Spinal cord (tissue), 10 donors: ENCODE measurements around the gene PDE6A. TPM values are rescaled to one million over a fixed set of nuclear protein-coding genes. Genes with fewer than 3 reads are reported as not detected.

Source experiments
- DNase-seq, 6 donors: peaks; one replicate each; pipeline versions ENCODE4 v3.0.0 to v3.0.0-alpha.2; 2013 to 2015; ENCODE audit warnings: low spot score in 6 of 6, low read depth in 4 of 6
- H3K27ac ChIP-seq: one replicate; pipeline ENCODE4 v1.5.1; 2013; ENCODE audit warnings: low read depth, low read length, control low read depth
- H3K27me3 ChIP-seq: one replicate; pipeline ENCODE4 v1.6.1; 2013; ENCODE audit warnings: low read length; ENCODE audit not compliant: control insufficient read depth, insufficient read depth
- H3K36me3 ChIP-seq: one replicate; pipeline ENCODE4 v1.6.1; 2013; ENCODE audit warnings: low read length; ENCODE audit not compliant: control insufficient read depth, insufficient read depth
- H3K4me1 ChIP-seq: one replicate; pipeline ENCODE4 v1.6.1; 2013; ENCODE audit warnings: low read length; ENCODE audit not compliant: control insufficient read depth, insufficient read depth
- H3K4me3 ChIP-seq: one replicate; pipeline ENCODE4 v1.5.1; 2013; ENCODE audit warnings: low read depth, low read length, control low read depth
- H3K9me3 ChIP-seq: one replicate; pipeline ENCODE4 v1.6.1; 2013; ENCODE audit warnings: low read length; ENCODE audit not compliant: control insufficient read depth, insufficient read depth
- WGBS: methylation state at CpG from one replicate; pipeline ENCODE4 v1.1.5; 2013; ENCODE audit warnings: missing lambda C conversion rate; ENCODE audit not compliant: insufficient coverage; 5-methylcytosine and 5-hydroxymethylcytosine counted together
- polyA plus RNA-seq, 2 donors: library from polyadenylated mRNA; unstranded; fragments of 120-200 nt; gene quantifications; one replicate each; pipeline ENCODE4 v1.2.1, GENCODE V29; 2013; ENCODE audit not compliant: insufficient read length in 2 of 2
- total RNA-seq, 2 donors: library from RNA; depleted of rRNA in 1 of 2; stranded (reverse); fragments of 120-200 nt in 1 of 2; fragments of >200 nt in 1 of 2; gene quantifications; one replicate each; pipeline versions ENCODE4 v1.2.3 to v1.2.4, GENCODE V29; 2013 to 2014
- donor health status: healthy.

PDE6A gene
- total and polyA plus RNA-seq, 4 donors, result 0.06 to 0.44 (median 0.17) TPM

- H3K36me3 ChIP-seq, result no peaks in the 10 kb centered on the region
- H3K4me1 ChIP-seq, result no peaks in the 10 kb centered on the region
- no peak overlapping the region for H3K27ac ChIP-seq
- H3K27me3 ChIP-seq, result no peaks in the 10 kb centered on the region
- H3K9me3 ChIP-seq, result no peaks in the 10 kb centered on the region
- no peak for DNase-seq
- no peak overlapping the region for H3K4me3 ChIP-seq
- WGBS, result 77% methylated on average over 2 of the region's 4 CpGs
Measured at GRCh38 chr5:149902177-149902576, 42.4 kb downstream of the PDE6A start.

GRCh38 chr5:149901511-149901910, 43.1 kb downstream of the PDE6A start:
- no peaks in the 10 kb centered on the region for H3K27me3 ChIP-seq
- no peak for DNase-seq
- no peaks in the 10 kb centered on the region for H3K9me3 ChIP-seq
- H3K4me1 ChIP-seq, result no peaks in the 10 kb centered on the region
- H3K27ac ChIP-seq, result no peak overlapping the region
- WGBS, result 100% methylated on average over 1 of the region's 2 CpGs
- no peaks in the 10 kb centered on the region for H3K36me3 ChIP-seq
- no peak overlapping the region for H3K4me3 ChIP-seq

GRCh38 chr5:149900390-149900789, 44.2 kb downstream of the PDE6A start:
- no peak overlapping the region for H3K4me3 ChIP-seq
- DNase-seq, result no peak
- no CpG with 5 or more reads among the region's 2 CpGs for WGBS
- H3K27me3 ChIP-seq, result no peaks in the 10 kb centered on the region
- H3K4me1 ChIP-seq, result no peaks in the 10 kb centered on the region
- H3K27ac ChIP-seq, result no peak overlapping the region
- H3K36me3 ChIP-seq, result no peaks in the 10 kb centered on the region
- no peaks in the 10 kb centered on the region for H3K9me3 ChIP-seq

GRCh38 chr5:149898811-149899210, 45.8 kb downstream of the PDE6A start:
- Histone ChIP-seq H3K27me3 (no peaks in the 10 kb centered on the region), H3K9me3 (no peaks in the 10 kb centered on the region), H3K27ac (no peak overlapping the region), H3K4me1 (no peaks in the 10 kb centered on the region), H3K4me3 (no peak overlapping the region), H3K36me3 (no peaks in the 10 kb centered on the region)
- no peak for DNase-seq
- WGBS, result no CpG with 5 or more reads among the region's 1 CpG

- Histone ChIP-seq H3K36me3 (no peaks in the 10 kb centered on the region), H3K27me3 (no peaks in the 10 kb centered on the region), H3K27ac (no peak overlapping the region), H3K9me3 (no peaks in the 10 kb centered on the region), H3K4me3 (no peak overlapping the region), H3K4me1 (no peaks in the 10 kb centered on the region)
- 61% methylated on average over 3 of the region's 7 CpGs for WGBS
- peak in 1 of 6 donors; percentile 45 for DNase-seq
Measured at GRCh38 chr5:149895416-149896345, 48.9 kb downstream of the PDE6A start.

- DNase-seq, result no peak
- H3K4me1 ChIP-seq, result no peaks in the 10 kb centered on the region
- no peaks in the 10 kb centered on the region for H3K27me3 ChIP-seq
- H3K9me3 ChIP-seq, result no peaks in the 10 kb centered on the region
- no CpG with 5 or more reads among the region's 1 CpG for WGBS
- no peak overlapping the region for H3K4me3 ChIP-seq
- no peak overlapping the region for H3K27ac ChIP-seq
- no peaks in the 10 kb centered on the region for H3K36me3 ChIP-seq
Measured at GRCh38 chr5:149894237-149894636, 50.4 kb downstream of the PDE6A start.

- no peak for DNase-seq
- no peak overlapping the region for H3K27ac ChIP-seq
- no peaks in the 10 kb centered on the region for H3K36me3 ChIP-seq
- no peaks in the 10 kb centered on the region for H3K9me3 ChIP-seq
- H3K4me3 ChIP-seq, result no peak overlapping the region
- WGBS, result no CpG with 5 or more reads among the region's 1 CpG
- no peaks in the 10 kb centered on the region for H3K27me3 ChIP-seq
- no peaks in the 10 kb centered on the region for H3K4me1 ChIP-seq
Measured at GRCh38 chr5:149893403-149893931, 51.1 kb downstream of the PDE6A start.

GRCh38 chr5:149892594-149892993, 52.0 kb downstream of the PDE6A start:
- H3K9me3 ChIP-seq, result no peaks in the 10 kb centered on the region
- no peaks in the 10 kb centered on the region for H3K4me1 ChIP-seq
- no CpG with 5 or more reads among the region's 5 CpGs for WGBS
- H3K27me3 ChIP-seq, result no peaks in the 10 kb centered on the region
- H3K36me3 ChIP-seq, result no peaks in the 10 kb centered on the region
- DNase-seq, result no peak
- H3K27ac ChIP-seq, result no peak overlapping the region
- H3K4me3 ChIP-seq, result no peak overlapping the region

GRCh38 chr5:149888280-149888679, 56.3 kb downstream of the PDE6A start:
- Histone ChIP-seq H3K27ac (no peak overlapping the region), H3K4me1 (no peaks in the 10 kb centered on the region), H3K9me3 (no peaks in the 10 kb centered on the region), H3K4me3 (no peak overlapping the region), H3K27me3 (no peaks in the 10 kb centered on the region), H3K36me3 (no peaks in the 10 kb centered on the region)
- no peak for DNase-seq
- no CpG with 5 or more reads among the region's 1 CpG for WGBS
